OCI-LY7 (cell line): ENCODE measurements around the gene TSPAN6. TPM values are rescaled to one million over a fixed set of nuclear protein-coding genes. Genes with fewer than 3 reads are reported as not detected.

ENCODE experiments used
- BruUV-seq: library from RNA; stranded (reverse); fragments of 400-500 nt; replicated peaks from 2 replicates; lab custom pipeline; 2021; lab: Mats Ljungman, UMichigan
- CTCF ChIA-PET: fragments of 300-600 bp; sonication (Branson Sonifier 250); formaldehyde crosslinking; loops from one replicate; lab custom pipeline; 2022; ENCODE audit warnings: antibody characterized with exemption; ENCODE audit not compliant: unreplicated experiment; lab: Charles Lee
- POLR2A ChIA-PET: fragments of 300-600 bp; sonication (Branson Sonifier 250); formaldehyde crosslinking; loops from one replicate; lab custom pipeline; 2022; ENCODE audit warnings: antibody characterized with exemption; lab: Charles Lee
- DNase-seq: peaks from one replicate; pipeline ENCODE4 v3.0.0-alpha.2; 2015; ENCODE audit warnings: low spot score
- H2AFZ ChIP-seq: fragments of 200-600 bp; sonication (generic), shearing (Covaris generic); 2 replicates; pipeline ENCODE4 v1.6.1; 2014; ENCODE audit warnings: mild to moderate bottlenecking, antibody characterized with exemption, low read length, moderate library complexity
- H3K27ac ChIP-seq: fragments of 200-600 bp; sonication (generic); 2 replicates; pipeline ENCODE4 v1.5.1; 2014; ENCODE audit warnings: mixed run types, low read depth, mild to moderate bottlenecking, moderate library complexity, low read length, inconsistent platforms; ENCODE audit not compliant: poor library complexity, severe bottlenecking
- H3K36me3 ChIP-seq: fragments of 200-600 bp; sonication (generic); 2 replicates; pipeline ENCODE4 v1.6.1; 2014; ENCODE audit warnings: mild to moderate bottlenecking, antibody characterized with exemption, low read length, moderate library complexity, mixed read lengths; ENCODE audit not compliant: insufficient read depth
- H3K4me1 ChIP-seq: fragments of 200-600 bp; sonication (generic); 2 replicates; pipeline ENCODE4 v1.5.1; 2014; ENCODE audit warnings: mild to moderate bottlenecking, low read length; ENCODE audit not compliant: insufficient read depth, poor library complexity, severe bottlenecking
- H3K4me2 ChIP-seq: fragments of 200-600 bp; sonication (generic); 2 replicates; pipeline ENCODE4 v1.6.1; 2014; ENCODE audit warnings: mild to moderate bottlenecking, low read length
- H3K4me3 ChIP-seq: fragments of 200-600 bp; sonication (generic); 2 replicates; pipeline ENCODE4 v1.5.1; 2014; ENCODE audit warnings: mild to moderate bottlenecking, low read depth, low read length; ENCODE audit not compliant: poor library complexity, severe bottlenecking
- H3K79me2 ChIP-seq: fragments of 200-600 bp; sonication (generic); 2 replicates; pipeline ENCODE4 v1.6.1; 2016; ENCODE audit warnings: low read depth, mild to moderate bottlenecking, low read length, moderate library complexity, mixed read lengths; ENCODE audit not compliant: insufficient read depth
- H3K9me2 ChIP-seq: fragments of 200-600 bp; sonication (generic); 2 replicates; pipeline ENCODE4 v1.6.1; 2016; ENCODE audit warnings: mild to moderate bottlenecking, low read length, mixed read lengths; ENCODE audit not compliant: insufficient read depth
- H3K9me3 ChIP-seq: fragments of 200-600 bp; sonication (generic); 2 replicates; pipeline ENCODE4 v1.6.1; 2014; ENCODE audit warnings: mild to moderate bottlenecking, mixed run types, low read length, mixed read lengths
- H4K20me1 ChIP-seq: fragments of 200-600 bp; sonication (generic); 2 replicates; pipeline ENCODE4 v1.6.1; 2014; ENCODE audit warnings: mild to moderate bottlenecking, antibody characterized with exemption, low read length, moderate library complexity, mixed read lengths; ENCODE audit not compliant: insufficient read depth
- EZH2phosphoT487 ChIP-seq: fragments of 200-600 bp; sonication (generic); IDR thresholded peaks from 2 replicates; pipeline ENCODE4 v1.6.1; 2018; ENCODE audit warnings: low read depth, borderline replicate concordance, mild to moderate bottlenecking, mixed run types, antibody characterized with exemption, low read length, moderate library complexity, mixed read lengths
- intact Hi-C: fragments of 100-400 bp; cut with micrococcal nuclease; formaldehyde crosslinking; loops from one replicate; pipeline ENCODE4 v1.10.0; 2022; ENCODE audit not compliant: unreplicated experiment
- total RNA-seq, 2 experiments: library from RNA; depleted of rRNA in 1 of 2; stranded (reverse); fragments of >200 nt in 1 of 2; shearing (Covaris generic) in 1 of 2; gene quantifications; 2 replicates each; pipeline ENCODE4 v1.2.3, GENCODE V29; 2014 to 2022
- TF ChIP-seq, protein P1 (sequence below): fragments of 200-600 bp; sonication (generic); conservative IDR thresholded peaks from 2 replicates; pipeline ENCODE4 v1.5.1; 2014; ENCODE audit warnings: mild to moderate bottlenecking, antibody characterized with exemption, low read length, moderate library complexity, mixed read lengths

The TSPAN6 gene
- total RNA-seq, 2 experiments from 2014 or later, result not detected

DNA sequence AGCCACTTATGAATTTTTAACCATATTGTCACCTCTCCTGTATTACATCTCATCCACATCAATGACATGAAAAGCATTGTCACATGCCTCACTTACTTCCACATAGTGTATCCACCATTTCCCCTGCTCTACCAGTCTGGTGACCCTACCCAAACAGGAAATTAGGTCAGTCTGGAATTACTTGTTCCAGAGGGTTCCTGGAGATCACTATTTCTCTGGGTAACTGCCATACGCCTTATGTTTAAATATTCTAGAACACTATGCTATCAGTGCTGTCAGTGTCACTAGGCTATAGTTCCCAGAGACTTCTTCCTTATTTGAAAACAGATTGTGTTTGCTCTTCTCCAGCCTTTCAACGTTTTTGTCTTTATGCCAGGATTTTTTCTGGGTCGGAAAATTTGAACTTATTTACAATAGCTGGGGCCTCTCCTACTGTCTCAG, 22.4 kb upstream of the TSPAN6 start:
- TF ChIP-seq, protein P1, sequence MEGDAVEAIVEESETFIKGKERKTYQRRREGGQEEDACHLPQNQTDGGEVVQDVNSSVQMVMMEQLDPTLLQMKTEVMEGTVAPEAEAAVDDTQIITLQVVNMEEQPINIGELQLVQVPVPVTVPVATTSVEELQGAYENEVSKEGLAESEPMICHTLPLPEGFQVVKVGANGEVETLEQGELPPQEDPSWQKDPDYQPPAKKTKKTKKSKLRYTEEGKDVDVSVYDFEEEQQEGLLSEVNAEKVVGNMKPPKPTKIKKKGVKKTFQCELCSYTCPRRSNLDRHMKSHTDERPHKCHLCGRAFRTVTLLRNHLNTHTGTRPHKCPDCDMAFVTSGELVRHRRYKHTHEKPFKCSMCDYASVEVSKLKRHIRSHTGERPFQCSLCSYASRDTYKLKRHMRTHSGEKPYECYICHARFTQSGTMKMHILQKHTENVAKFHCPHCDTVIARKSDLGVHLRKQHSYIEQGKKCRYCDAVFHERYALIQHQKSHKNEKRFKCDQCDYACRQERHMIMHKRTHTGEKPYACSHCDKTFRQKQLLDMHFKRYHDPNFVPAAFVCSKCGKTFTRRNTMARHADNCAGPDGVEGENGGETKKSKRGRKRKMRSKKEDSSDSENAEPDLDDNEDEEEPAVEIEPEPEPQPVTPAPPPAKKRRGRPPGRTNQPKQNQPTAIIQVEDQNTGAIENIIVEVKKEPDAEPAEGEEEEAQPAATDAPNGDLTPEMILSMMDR, result no peak
- no peak for TF ChIP-seq EZH2phosphoT487
- no peak overlapping the region for H3K4me3 ChIP-seq
- no peaks in the 10 kb centered on the region for H3K36me3 ChIP-seq
- no peak for DNase-seq
- intact Hi-C loops, result no loop called here
- no peaks in the 10 kb centered on the region for H4K20me1 ChIP-seq
- no peak overlapping the region for H3K4me2 ChIP-seq
- H3K79me2 ChIP-seq, result no peaks in the 10 kb centered on the region
- BruUV-seq, result no TSS peak
- H3K9me2 ChIP-seq, result no peaks in the 10 kb centered on the region
- ChIA-PET CTCF (no interaction called here), POLR2A (no interaction called here)
- H3K9me3 ChIP-seq, result no peaks in the 10 kb centered on the region
- no peak overlapping the region for H3K27ac ChIP-seq
- H3K4me1 ChIP-seq, result no peaks in the 10 kb centered on the region
- H2AFZ ChIP-seq, result no peak overlapping the region

DNA sequence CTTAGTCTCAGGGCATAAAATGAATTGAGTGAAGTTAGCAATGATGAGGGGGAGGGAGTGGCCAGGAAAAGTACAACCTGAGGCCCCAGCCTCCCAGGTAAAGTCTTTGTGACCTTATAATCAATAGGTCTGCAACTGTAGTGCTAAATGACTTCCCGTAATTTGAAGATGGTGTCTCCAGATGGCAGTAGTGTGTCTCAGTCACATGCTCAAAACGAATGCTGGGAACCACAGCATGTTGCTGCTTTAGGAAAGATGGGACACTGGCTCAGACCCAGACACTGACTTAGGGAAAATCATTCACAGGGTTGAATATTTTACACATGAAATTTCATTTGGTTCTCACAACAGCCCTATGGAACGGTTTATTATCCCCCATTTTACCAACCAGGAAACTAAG, 17.7 kb upstream of the TSPAN6 start:
- no peak overlapping the region for H3K27ac ChIP-seq
- peak; percentile 3 for DNase-seq
- peaks cover 3% of the 10 kb centered on the region for H3K4me1 ChIP-seq
- TF ChIP-seq, protein P1, result peak; percentile 57
- TF ChIP-seq EZH2phosphoT487, result no peak
- no peak overlapping the region for H3K4me3 ChIP-seq
- ChIA-PET POLR2A (no interaction called here), CTCF (no interaction called here)
- intact Hi-C loops, result no loop called here
- no peak overlapping the region for H3K4me2 ChIP-seq
- BruUV-seq, result no TSS peak
- no peaks in the 10 kb centered on the region for H4K20me1 ChIP-seq
- no peaks in the 10 kb centered on the region for H3K9me2 ChIP-seq
- H2AFZ ChIP-seq, result no peak overlapping the region
- no peaks in the 10 kb centered on the region for H3K9me3 ChIP-seq
- H3K79me2 ChIP-seq, result no peaks in the 10 kb centered on the region
- no peaks in the 10 kb centered on the region for H3K36me3 ChIP-seq

DNA sequence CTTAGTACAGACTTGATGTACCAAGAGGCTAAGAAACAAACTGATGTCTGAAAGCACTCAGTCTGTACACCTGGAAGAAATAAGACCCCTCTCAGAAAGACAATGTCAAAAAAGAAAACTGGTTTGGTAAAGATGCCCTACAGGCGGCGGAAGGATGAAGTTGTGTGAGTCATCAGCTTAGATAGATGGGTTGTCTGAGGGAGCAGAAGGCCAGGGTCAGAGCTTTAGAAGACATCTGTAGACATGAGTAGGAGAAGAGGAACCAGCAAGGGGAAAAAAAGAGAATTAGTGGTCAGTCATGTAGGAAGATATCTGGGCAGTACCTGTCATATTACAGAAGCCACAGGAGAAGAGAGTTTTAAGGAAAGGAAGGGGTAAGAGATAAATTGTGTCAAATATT, 15.7 kb upstream of the TSPAN6 start:
- Histone ChIP-seq H3K4me3 (no peak overlapping the region), H3K4me1 (peaks cover 8% of the 10 kb centered on the region), H2AFZ (no peak overlapping the region), H3K4me2 (no peak overlapping the region), H4K20me1 (no peaks in the 10 kb centered on the region), H3K27ac (no peak overlapping the region), H3K79me2 (no peaks in the 10 kb centered on the region), H3K36me3 (no peaks in the 10 kb centered on the region), H3K9me2 (no peaks in the 10 kb centered on the region), H3K9me3 (no peaks in the 10 kb centered on the region)
- BruUV-seq, result no TSS peak
- no peak for TF ChIP-seq EZH2phosphoT487
- TF ChIP-seq, protein P1, result no peak
- DNase-seq, result no peak
- ChIA-PET CTCF (no interaction called here), POLR2A (interaction anchor here (0.7 kb wide), 1 partner anchor 10 kb away, joined by 3 read pairs; no protein-coding TSS in a partner anchor)
- intact Hi-C loops, result no loop called here
